Spleen (tissue), 11 donors: ENCODE data around the gene NCAPH2. TPM values are rescaled to one million over a fixed set of nuclear protein-coding genes. Genes with fewer than 3 reads are reported as not detected.

Experiments
- DNase-seq: peaks from one replicate; pipeline ENCODE4 v3.0.0-alpha.2; 2020
- H3K27ac ChIP-seq, 8 donors: fragments of 200-600 bp; sonication (generic) in 7 of 8; 1 replicate in 4 of 8; 2 replicates in 4 of 8; pipeline versions ENCODE4 v1.5.0 to v1.8.0; 2016 to 2021; ENCODE audit warnings: inconsistent platforms in 4 of 8, mild to moderate bottlenecking in 4 of 8, moderate library complexity in 1 of 8
- H3K27me3 ChIP-seq, 7 donors: fragments of 200-600 bp; sonication (generic) in 6 of 7; replicated peaks in 1 of 7; 1 replicate in 4 of 7; 2 replicates in 3 of 7; pipeline versions ENCODE4 v1.5.0 to v1.8.0; 2016 to 2021; ENCODE audit warnings: inconsistent platforms in 3 of 7, mild to moderate bottlenecking in 1 of 7
- H3K36me3 ChIP-seq, 6 donors: fragments of 200-600 bp; sonication (generic) in 5 of 6; 1 replicate in 4 of 6; 2 replicates in 2 of 6; pipeline versions ENCODE4 v1.5.0 to v1.8.0; 2016 to 2021; ENCODE audit warnings: inconsistent platforms in 2 of 6
- H3K4me1 ChIP-seq, 6 donors: fragments of 200-600 bp; sonication (generic) in 5 of 6; 1 replicate in 3 of 6; 2 replicates in 3 of 6; pipeline versions ENCODE4 v1.5.0 to v1.8.0; 2016 to 2021; ENCODE audit warnings: inconsistent platforms in 3 of 6
- H3K4me3 ChIP-seq, 8 donors: fragments of 200-600 bp; sonication (generic) in 7 of 8; 1 replicate in 4 of 8; 2 replicates in 4 of 8; pipeline versions ENCODE4 v1.5.0 to v1.8.0; 2016 to 2021; ENCODE audit warnings: inconsistent platforms in 4 of 8, mild to moderate bottlenecking in 4 of 8, moderate library complexity in 2 of 8
- H3K9me3 ChIP-seq, 8 donors: fragments of 200-600 bp; sonication (generic) in 7 of 8; 1 replicate in 4 of 8; 2 replicates in 4 of 8; pipeline versions ENCODE4 v1.5.0 to v1.8.0; 2016 to 2021; ENCODE audit warnings: inconsistent platforms in 4 of 8
- POLR2A ChIP-seq, 3 donors: fragments of 450-650 bp; IDR thresholded peaks; one replicate each; pipeline ENCODE4 v1.5.1; 2017; ENCODE audit warnings: antibody characterized with exemption in 3 of 3, mild to moderate bottlenecking in 1 of 3
- POLR2AphosphoS5 ChIP-seq, 3 donors: sonication (generic); formaldehyde crosslinking; IDR thresholded peaks; one replicate each; pipeline ENCODE4 v1.5.1; 2017; ENCODE audit warnings: antibody characterized with exemption in 3 of 3
- WGBS, 5 donors: extraction: QIAGEN DNeasy Blood & Tissue Kit in 3 of 5; methylation state at CpG; one replicate each; pipeline versions ENCODE4 v1.1.5 to v1.1.7; 2013 to 2018; 5-methylcytosine and 5-hydroxymethylcytosine counted together
- intact Hi-C: fragments of 100-400 bp; cut with DNase I; formaldehyde crosslinking; loops from one replicate; pipeline ENCODE4 v1.15.0; 2023; ENCODE audit warnings: low total_unique reads
- polyA plus RNA-seq, 3 donors: library from polyadenylated mRNA; stranded (reverse); fragments of 200-250 nt; gene quantifications; one replicate each; pipeline ENCODE4 v1.2.1, GENCODE V29; 2013
- total RNA-seq, 7 donors: library from RNA; depleted of rRNA in 3 of 7; stranded (reverse); fragments of >200 nt in 3 of 7; fragmentation: NEBNext Ultra II Directional in 4 of 7; extraction: Animal tissue kit (Norgen Biotek cat#: 25700) in 4 of 7; gene quantifications; one replicate each; pipeline versions ENCODE4 v1.1.0 to v1.2.1, GENCODE V29; 2016 to 2021
- TF ChIP-seq, protein P1 (sequence below), 11 experiments: fragments of 200-600 bp in 7 of 11; fragments of 450-650 bp in 4 of 11; sonication (generic) in 4 of 11; IDR thresholded peaks in 8 of 11; conservative IDR thresholded peaks in 3 of 11; 1 replicate in 7 of 11; 2 replicates in 4 of 11; pipeline versions ENCODE4 v1.4.0 to v1.8.0; 2016 to 2021; ENCODE audit warnings: antibody characterized with exemption in 11 of 11, inconsistent platforms in 4 of 11, mild to moderate bottlenecking in 1 of 11
- donor health status: healthy with polysubstance abuse.
- donor health status: DM: no; HTN: no; CAD: no; lungs with moderate emphysema.
- donor health status: DM: no; HTN: no; CAD: no.
- donor health status: Bipolar disorder and iron deficiency.
- donor health status: healthy.
- donor health status: DM: no; HTN: no; CAD: no.
- donor health status: DM: yes; HTN: yes; CAD: no.

Gene NCAPH2
- total and polyA plus RNA-seq, 10 donors = 31.4 to 48.0 (median 37.1) TPM

DNA sequence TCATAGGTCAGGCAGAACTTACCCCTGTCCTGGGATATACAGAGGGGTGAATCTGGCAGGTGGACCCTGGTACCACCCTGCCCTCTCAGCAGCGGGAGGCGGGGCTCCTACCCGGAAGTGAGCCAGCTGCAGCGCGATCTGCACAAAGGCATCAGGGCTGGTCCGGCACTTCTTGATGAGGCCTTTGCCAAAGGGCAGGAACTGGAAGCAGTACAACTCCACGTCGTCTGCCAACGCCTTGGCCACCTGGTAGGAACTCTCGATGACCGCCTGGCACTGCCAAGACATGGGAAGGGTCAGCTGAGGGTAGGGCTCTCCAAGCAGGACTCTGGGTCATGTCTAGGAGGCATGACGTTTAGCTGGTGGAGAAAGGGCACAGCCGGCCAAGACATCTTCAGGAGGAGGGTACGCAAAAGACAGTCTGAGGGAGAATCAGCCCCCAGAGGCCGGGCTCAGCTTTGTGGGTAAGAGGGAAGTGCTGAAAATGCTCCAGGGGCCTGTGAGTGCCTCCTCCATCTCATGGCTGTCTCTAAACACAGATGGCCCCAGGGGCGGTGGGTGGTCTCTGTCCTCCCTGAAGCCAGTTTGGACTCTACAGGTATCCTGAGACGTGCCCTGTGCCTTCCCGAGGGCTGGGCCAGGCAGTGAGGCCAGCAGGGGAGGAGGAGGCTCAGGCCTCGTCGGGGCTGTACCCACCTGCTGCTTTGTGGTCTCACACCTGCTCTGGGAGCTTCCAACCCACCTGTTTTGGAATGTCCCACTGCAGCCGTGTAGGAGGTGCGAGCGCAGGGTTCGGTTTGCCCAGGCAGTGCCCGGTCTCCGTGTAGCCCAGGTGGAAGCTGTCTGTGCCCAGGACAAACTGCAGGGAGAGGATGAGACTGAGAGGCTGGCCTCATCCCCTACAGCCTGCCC is 63.5 kb downstream of the NCAPH2 start:
- Histone ChIP-seq H3K4me1 (no peaks in the 10 kb centered on the region), H3K36me3 (peaks cover 0 to 92% (median 32%) of the 10 kb centered on the region in 6 donors), H3K4me3 (no peak overlapping the region), H3K27me3 (no peaks in the 10 kb centered on the region), H3K9me3 (no peaks in the 10 kb centered on the region), H3K27ac (no peak overlapping the region)
- TF ChIP-seq POLR2AphosphoS5 (IDR thresholded peaks at IDR 0.05) = no peak
- TF ChIP-seq, protein P1, sequence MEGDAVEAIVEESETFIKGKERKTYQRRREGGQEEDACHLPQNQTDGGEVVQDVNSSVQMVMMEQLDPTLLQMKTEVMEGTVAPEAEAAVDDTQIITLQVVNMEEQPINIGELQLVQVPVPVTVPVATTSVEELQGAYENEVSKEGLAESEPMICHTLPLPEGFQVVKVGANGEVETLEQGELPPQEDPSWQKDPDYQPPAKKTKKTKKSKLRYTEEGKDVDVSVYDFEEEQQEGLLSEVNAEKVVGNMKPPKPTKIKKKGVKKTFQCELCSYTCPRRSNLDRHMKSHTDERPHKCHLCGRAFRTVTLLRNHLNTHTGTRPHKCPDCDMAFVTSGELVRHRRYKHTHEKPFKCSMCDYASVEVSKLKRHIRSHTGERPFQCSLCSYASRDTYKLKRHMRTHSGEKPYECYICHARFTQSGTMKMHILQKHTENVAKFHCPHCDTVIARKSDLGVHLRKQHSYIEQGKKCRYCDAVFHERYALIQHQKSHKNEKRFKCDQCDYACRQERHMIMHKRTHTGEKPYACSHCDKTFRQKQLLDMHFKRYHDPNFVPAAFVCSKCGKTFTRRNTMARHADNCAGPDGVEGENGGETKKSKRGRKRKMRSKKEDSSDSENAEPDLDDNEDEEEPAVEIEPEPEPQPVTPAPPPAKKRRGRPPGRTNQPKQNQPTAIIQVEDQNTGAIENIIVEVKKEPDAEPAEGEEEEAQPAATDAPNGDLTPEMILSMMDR (IDR thresholded peaks at IDR 0.05 in 8 of 11, conservative IDR thresholded peaks at IDR 0.05 in 3 of 11) = no peak
- TF ChIP-seq POLR2A (IDR thresholded peaks at IDR 0.05) = no peak
- intact Hi-C loops = no loop called here
- 87 to 92% (median 87%) methylated on average over 17 to 26 of the region's 26 CpGs for WGBS, 5 donors
- DNase-seq = no peak

DNA sequence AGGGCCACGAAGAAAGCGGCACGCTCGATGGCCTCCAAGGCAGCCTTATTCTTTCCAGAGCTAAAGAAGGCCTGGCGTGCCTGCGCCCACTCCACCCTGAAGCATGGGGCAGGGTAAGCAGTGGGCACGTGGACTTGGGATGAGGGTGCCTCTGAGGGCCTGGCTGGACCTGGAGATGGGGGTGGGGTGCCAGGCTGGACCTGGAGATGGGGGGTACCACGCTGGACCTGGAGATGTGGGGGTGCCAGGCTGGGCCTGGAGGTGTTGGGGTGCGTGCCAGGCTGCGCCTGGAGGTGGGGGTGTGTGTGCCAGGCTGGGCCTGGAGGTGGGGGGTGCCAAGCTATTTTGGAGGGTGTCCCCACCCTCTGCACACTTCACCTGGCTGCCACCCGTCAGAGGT is 64.9 kb downstream of the NCAPH2 start:
- Histone ChIP-seq H3K4me3 (no peak overlapping the region), H3K27ac (no peak overlapping the region), H3K9me3 (no peaks in the 10 kb centered on the region), H3K27me3 (peaks cover 0 to 4% (median 0%) of the 10 kb centered on the region in 7 donors), H3K4me1 (peaks cover 0 to 1% (median under 1%) of the 10 kb centered on the region in 6 donors), H3K36me3 (peaks cover 0 to 93% (median 32%) of the 10 kb centered on the region in 6 donors)
- no peak for DNase-seq
- WGBS, 5 donors = 94 to 97% (median 95%) methylated on average over 10 to 11 of the region's 11 CpGs
- TF ChIP-seq POLR2A (IDR thresholded peaks at IDR 0.05) (no peak), POLR2AphosphoS5 (IDR thresholded peaks at IDR 0.05) (peak in 1 of 3 donors; percentile 9)
- TF ChIP-seq, protein P1 (IDR thresholded peaks at IDR 0.05 in 8 of 11, conservative IDR thresholded peaks at IDR 0.05 in 3 of 11) = no peak
- intact Hi-C loops = no loop called here

DNA sequence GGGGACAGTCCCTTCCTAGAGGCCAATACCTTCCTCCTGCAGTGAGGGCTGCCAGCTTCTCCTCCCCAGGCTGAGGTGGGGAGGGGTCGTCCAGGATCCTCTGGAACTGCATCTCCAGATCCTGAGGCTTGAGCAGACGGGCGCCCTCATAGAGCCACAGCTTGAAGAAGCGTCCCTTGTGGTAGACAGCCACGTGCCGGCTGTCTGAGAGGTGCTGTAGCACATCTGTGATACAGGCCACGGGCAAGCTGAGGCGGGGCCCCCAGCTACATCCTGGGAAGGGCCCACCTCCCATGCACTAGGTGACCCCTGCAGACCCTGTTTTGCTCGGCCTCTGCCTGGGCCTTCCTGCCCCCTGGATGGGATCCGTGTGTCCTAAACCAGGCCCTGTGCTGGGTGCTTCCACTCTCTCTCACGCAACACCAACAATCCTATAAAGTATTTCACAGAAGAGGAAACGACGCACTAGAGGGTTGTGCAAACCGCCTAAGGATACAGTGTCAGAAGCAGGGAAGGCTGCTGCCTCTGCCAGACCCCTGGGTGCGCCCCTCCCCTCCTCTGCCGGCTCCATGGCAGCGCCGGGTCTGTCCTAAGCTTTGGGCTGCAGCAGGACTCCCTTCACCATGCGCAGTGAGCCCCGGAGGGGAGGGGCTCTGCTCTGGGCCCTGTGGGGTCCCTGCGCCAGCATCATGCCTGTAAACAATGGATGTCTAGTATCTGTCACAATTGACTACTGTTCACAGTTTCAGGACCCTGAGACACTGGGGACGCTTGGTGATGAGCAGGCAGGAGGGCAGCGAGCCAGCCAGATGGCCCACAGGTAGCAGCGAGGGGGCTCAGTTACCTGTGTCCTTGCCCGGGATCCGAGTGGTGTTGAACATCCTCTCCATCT is 65.7 kb downstream of the NCAPH2 start:
- H3K9me3 ChIP-seq = no peaks in the 10 kb centered on the region
- 82 to 93% (median 87%) methylated on average over 12 to 26 of the region's 26 CpGs for WGBS, 5 donors
- peaks cover 0 to 9% (median 4%) of the 10 kb centered on the region in 6 donors for H3K4me1 ChIP-seq
- H3K27ac ChIP-seq = no peak overlapping the region
- intact Hi-C loops = no loop called here
- peak in 1 of 3 donors; percentile 24 for TF ChIP-seq POLR2AphosphoS5 (IDR thresholded peaks at IDR 0.05)
- no peak for TF ChIP-seq POLR2A (IDR thresholded peaks at IDR 0.05)
- TF ChIP-seq, protein P1 (IDR thresholded peaks at IDR 0.05 in 8 of 11, conservative IDR thresholded peaks at IDR 0.05 in 3 of 11) = no peak
- DNase-seq = no peak
- no peak overlapping the region for H3K4me3 ChIP-seq
- peaks cover 0 to 91% (median 31%) of the 10 kb centered on the region in 6 donors for H3K36me3 ChIP-seq
- peaks cover 0 to 9% (median 0%) of the 10 kb centered on the region in 7 donors for H3K27me3 ChIP-seq
